IPS-18c (cell line): Measurements from ENCODE around the gene HLA-DQA2.
"Not testable (repeated sequence)": the region's sequence is repeated elsewhere in the genome, so short reads cannot be mapped to it uniquely, and the experiment has no call there.

Source experiments
- H3K4me3 ChIP-seq: 2 replicates; pipeline ENCODE4 v1.7.0; 2013; ENCODE audit warnings: low read depth, mild to moderate bottlenecking, low read length, moderate library complexity; ENCODE audit not compliant: insufficient read depth
- H3K9me3 ChIP-seq: one replicate; pipeline ENCODE4 v1.6.1; 2013; ENCODE audit warnings: mild to moderate bottlenecking, low read length, moderate library complexity; ENCODE audit not compliant: control insufficient read depth, insufficient read depth

The HLA-DQA2 gene

DNA sequence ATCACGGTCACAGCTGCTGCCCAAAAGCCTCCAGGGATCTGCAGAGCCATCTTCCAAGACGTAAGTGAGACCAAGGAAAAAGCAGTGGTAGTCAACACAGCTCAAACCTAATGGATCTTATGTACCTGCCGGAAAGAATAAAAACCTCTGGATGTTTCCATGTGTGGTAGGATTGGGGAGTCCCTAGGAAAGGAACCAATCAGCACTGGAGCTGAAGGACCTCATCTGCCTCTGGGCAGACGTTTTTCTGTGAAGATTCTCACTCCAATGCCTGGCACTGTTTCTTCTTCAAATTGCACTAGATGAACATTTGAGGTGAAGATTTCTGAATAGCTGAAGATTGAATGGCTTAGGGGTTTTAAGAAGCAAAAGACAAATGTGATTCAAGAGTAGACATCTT is 22.2 kb downstream of the HLA-DQA2 start, which contains the start of gene HLA-DQB2:
Gene HLA-DQB2 (minus strand): TSS at position 112 of the 400 bp plus-strand sequence. CDS start 62 bp downstream, at position 50.
- H3K4me3 ChIP-seq, result no peak within 1 kb of the TSS
- no peaks in the 10 kb centered on the region for H3K9me3 ChIP-seq

DNA sequence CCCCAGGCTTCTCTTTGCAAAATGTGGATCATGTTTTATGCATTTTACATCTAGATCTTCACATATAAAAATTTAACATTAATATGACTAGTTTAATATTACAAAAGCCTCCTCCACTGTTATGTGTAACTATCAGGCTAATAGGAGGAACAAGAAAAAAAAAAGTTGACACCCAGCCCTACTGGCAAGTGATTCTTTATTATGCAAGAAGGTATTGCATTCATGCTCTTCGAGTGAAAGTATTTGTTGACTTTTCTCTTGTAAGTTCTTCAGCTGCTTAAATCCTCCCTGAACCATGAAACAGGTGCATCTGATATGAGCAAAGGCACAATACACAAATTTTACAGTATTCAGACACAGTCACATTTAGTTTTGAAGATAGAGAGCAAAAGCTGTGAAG is 22.9 kb downstream of the HLA-DQA2 start:
- H3K4me3 ChIP-seq, result no peak overlapping the region
- H3K9me3 ChIP-seq, result no peaks in the 10 kb centered on the region

DNA sequence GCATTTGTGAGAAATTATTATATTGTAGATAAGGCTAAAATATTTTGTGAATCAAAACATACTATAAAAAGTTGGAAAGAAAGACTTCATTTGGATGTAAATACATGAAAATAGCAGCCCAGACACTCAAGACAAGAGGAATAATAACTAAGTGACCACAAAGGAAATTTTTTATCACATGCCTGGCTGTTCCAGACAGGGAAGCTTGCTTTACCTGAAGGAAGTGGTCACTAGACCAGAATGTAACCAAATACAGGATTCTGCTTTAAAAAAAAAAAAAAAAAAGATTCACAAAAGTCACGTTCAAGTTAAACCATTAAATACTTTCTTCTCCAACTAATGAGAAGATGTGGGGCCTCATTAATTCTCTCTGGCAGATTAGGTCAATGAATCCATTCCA is 31.5 kb downstream of the HLA-DQA2 start:
- Histone ChIP-seq H3K4me3 (no peak overlapping the region), H3K9me3 (no peaks in the 10 kb centered on the region)

DNA sequence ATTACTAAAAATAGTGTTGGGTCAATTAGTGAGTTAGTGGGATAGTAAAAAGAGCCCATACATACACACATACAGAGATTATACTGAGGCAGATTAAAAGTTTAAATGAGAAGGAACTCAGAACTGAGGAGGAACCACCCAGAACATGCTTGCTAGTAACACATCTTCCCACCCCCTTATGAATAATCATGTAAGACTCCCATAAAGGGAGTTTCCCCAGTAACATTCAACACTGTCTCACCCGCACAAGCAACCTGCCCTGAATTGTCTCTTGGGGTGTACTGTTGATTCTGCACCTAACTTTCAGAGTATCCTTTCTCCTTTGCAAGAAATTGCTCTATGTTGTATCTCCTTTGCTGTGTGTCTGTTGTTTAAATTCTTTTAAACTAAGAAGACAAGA is 33.2 kb downstream of the HLA-DQA2 start:
- peaks cover 2% of the 10 kb centered on the region for H3K9me3 ChIP-seq

DNA sequence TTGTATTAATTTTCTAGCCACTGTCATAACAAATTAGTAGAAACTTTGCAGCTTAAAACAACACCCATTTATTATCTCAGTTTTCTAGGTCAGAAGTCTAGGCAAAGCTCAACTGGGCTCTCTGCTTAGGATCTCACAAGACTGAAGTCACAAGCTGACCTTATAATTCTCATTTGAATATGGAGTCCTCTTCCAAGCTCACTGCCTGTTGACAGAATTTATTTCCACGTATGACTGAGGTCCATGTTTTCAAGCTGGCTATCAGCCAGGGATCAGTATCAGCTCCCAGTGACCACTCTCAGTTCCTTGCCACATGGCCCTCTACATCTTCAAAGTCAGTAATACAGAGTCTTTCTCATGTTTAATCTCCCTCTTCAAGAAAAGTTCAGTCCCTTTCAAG is 33.9 kb downstream of the HLA-DQA2 start:
- Histone ChIP-seq H3K9me3 (peaks cover 2% of the 10 kb centered on the region), H3K4me3 (no peak overlapping the region)

More for the DNA sequence above, 33.2 kb downstream of the HLA-DQA2 start:
- no peak overlapping the region for H3K4me3 ChIP-seq

DNA sequence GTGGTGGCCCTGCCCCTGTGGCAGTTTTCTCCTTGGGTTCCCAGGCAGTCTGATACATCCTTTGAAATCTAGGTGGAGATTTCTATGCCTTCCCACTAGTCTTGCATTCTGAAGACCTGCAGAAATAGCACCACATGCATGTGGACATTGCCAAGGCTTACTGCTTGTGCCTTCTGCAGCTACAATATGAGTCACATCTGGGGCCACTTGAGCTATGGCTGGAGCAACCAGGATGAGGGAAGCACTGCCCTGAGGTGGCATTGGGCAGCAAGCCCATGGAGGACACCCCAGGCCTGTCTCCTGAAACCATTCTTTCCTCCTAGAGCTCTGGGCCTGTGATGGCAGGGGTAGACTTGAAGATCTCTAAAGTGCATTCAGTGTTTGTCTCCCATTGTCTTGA is 37.8 kb downstream of the HLA-DQA2 start:
- Histone ChIP-seq H3K9me3 (peaks cover 2% of the 10 kb centered on the region), H3K4me3 (no peak overlapping the region)

DNA sequence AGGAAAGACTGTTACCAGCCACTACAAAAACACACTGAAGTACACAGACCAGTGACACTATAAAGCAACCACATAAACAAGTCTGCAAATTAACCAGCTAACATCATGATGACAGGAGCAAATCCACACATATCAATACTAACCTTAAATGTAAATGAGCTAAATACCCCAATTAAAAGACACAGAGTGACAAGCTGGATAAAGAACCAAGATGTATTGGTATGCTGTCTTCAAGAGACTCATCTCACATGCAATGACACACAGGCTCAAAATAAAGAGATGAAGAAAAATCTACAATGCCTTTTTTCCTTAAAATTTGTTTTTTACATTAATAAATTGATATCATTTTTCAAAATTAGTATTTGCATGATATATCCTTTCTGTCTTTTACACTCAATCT is 41.7 kb downstream of the HLA-DQA2 start:
- H3K9me3 ChIP-seq, H3K4me3 ChIP-seq: not testable (repeated sequence)

DNA sequence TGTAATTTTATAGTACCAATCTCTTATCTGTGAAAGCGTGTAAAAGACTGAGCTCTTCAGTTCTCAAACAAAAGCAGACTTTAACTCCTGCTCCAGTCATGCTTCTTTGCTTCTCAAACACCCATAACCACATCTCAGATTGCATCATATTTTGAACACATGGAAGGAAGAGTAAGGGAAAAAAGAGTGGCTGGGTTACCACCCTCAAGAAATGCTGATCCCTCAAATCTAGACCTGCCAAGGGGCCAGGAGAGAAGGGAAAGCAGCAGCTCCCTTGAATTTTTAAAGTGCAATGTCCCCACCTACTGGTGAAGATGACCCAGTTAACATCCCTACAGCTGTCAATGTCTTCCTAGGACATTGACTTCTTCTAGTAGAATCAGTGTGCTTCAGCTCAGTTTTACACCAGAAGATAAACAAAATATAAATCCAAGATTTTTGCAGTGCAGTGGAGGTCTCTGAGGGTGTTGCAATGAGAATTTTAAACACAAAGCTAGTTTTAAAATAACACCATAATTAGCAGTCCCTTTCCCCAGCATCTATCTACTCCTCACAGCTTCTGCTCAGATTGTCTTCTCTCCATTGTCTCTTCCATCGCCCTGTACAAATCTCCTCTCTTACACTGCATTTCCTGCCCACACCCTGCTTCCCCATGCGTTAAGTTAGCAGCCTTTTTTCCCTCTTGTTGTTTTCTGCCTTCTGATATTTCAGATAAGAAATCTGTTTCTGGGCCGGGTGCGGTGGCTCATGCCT is 44.8 kb downstream of the HLA-DQA2 start:
- Histone ChIP-seq H3K9me3 (no peaks in the 10 kb centered on the region), H3K4me3 (no peak overlapping the region)

DNA sequence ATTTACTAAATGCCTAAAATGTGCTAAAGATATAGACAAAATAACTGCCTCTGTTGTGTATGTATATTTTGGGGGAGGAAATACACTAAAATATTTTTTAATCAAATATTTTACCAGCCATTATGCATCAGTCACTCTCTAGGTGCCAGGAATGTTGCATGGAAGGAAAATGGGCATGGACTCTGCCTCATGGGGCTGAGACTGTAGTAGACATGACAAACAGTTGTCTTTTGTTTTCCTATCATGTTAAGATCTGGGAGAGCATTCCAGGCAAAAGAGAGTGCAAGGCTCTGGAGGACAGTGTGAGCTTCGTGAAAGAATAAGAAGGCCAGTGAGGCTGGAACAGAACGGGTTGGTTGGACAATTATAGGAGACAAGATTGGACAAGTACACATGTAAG is 49.1 kb downstream of the HLA-DQA2 start:
- no peaks in the 10 kb centered on the region for H3K9me3 ChIP-seq

DNA sequence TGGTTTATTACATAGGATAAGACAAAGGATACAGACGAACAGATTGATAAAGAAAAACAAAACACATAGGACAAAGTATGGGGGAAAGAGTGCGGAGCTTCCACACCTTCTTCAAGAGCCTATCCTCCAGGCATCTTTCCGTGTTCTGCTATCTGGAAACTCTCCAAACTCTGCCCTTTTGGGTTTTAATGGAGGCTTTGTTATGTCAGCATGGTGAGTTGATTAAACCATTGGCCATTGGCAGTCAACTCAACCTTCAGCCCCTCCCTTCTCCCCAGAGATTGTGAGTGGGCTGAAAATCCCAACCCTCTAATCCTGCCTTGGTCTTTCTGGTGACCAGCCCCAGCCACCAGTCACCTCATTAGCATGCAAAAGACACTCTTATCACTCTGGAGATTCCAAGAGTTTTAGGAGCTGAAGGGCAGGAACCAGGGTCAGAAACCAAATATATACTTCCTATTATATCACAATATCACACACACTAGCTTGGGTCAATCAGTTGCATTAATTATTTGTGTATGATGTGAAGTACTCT is 51.8 kb downstream of the HLA-DQA2 start:
- H3K9me3 ChIP-seq, result peaks cover 3% of the 10 kb centered on the region
- no peak overlapping the region for H3K4me3 ChIP-seq

More for the DNA sequence above, 49.1 kb downstream of the HLA-DQA2 start:
- H3K4me3 ChIP-seq, result no peak overlapping the region

DNA sequence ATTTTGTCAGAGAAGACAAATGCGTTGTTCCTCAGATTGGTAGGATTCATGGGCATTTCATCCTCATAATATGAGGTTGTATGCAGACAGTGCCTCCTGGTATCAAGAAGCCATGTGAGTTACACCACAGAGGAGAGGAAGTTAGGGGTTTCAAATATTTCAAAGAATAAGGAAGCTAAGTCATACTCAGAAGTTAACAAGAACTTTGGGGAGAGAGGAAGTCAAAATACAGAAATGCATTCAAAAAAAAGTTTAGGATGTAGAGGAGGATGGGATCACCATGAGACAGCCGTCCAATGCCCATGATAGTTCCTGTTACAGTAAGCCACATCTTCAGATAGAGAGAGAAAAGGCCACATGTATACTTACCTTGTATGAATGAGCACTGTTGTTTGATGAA is 53.3 kb downstream of the HLA-DQA2 start:
- peaks cover 3% of the 10 kb centered on the region for H3K9me3 ChIP-seq
- H3K4me3 ChIP-seq, result no peak overlapping the region
